Measurements from ENCODE around the gene F2RL1. TPM values are rescaled to one million over a fixed set of nuclear protein-coding genes. Genes with fewer than 3 reads are reported as not detected.

Gene F2RL1
- total RNA-seq, 1 experiment from 2014 or later, result 0.32 TPM

DNA sequence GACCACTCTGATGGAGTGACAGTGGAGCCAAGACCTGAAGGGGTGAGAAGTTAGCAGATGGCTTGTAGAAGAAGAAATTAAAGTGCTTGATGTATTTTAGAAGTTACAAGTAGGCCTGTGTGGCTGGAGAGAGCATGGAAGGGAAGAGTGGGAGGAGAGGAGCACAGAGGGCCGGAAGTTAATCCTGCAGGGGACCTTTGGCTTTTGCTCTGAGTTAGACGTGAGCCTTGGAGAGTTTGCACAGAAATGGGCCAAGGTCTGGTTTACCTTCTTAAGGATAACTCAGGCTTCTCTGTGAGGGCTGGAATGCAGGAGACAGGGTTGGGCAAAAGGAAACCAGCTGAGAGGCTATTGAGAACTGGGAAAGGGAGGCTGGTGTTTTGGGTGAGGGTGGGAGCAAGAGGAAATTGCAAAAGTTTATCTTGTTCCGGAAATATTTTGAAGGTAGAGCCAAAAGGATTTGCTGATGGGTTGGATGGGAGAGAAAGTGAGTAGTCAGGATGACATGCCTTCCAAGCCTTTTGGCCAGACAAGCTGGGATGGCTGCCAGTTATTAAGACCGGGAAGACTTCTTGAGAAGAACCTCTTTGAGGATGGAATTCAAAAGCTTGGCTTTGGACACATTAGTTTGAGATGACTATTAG, 17.5 kb upstream of the F2RL1 start:
- DNase-seq (ENCODE audit: low spot score), result no peak
- Histone ChIP-seq H3K27ac (ENCODE audit: low read depth, low read length, poor library complexity, severe bottlenecking) (no peak overlapping the region), H3K9me3 (ENCODE audit: low read depth, low read length, poor library complexity, severe bottlenecking) (no peaks in the 10 kb centered on the region), H3K4me1 (ENCODE audit: insufficient read depth, low read length, poor library complexity, severe bottlenecking) (peaks cover 7% of the 10 kb centered on the region), H3K4me3 (ENCODE audit: low read depth, low read length, poor library complexity, severe bottlenecking) (no peak overlapping the region), H3K36me3 (ENCODE audit: insufficient read depth, low read length, poor library complexity, severe bottlenecking) (no peaks in the 10 kb centered on the region), H3K27me3 (replicated peaks; ENCODE audit: insufficient read depth, low read depth, low read length, poor library complexity) (no peaks in the 10 kb centered on the region)
- TF ChIP-seq EZH2 (IDR thresholded peaks at IDR 0.05; ENCODE audit: borderline replicate concordance, low read depth, low read length, poor library complexity, severe bottlenecking), result no peak
- TF ChIP-seq, protein P1, sequence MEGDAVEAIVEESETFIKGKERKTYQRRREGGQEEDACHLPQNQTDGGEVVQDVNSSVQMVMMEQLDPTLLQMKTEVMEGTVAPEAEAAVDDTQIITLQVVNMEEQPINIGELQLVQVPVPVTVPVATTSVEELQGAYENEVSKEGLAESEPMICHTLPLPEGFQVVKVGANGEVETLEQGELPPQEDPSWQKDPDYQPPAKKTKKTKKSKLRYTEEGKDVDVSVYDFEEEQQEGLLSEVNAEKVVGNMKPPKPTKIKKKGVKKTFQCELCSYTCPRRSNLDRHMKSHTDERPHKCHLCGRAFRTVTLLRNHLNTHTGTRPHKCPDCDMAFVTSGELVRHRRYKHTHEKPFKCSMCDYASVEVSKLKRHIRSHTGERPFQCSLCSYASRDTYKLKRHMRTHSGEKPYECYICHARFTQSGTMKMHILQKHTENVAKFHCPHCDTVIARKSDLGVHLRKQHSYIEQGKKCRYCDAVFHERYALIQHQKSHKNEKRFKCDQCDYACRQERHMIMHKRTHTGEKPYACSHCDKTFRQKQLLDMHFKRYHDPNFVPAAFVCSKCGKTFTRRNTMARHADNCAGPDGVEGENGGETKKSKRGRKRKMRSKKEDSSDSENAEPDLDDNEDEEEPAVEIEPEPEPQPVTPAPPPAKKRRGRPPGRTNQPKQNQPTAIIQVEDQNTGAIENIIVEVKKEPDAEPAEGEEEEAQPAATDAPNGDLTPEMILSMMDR (conservative IDR thresholded peaks at IDR 0.05; ENCODE audit: low read depth, low read length), result no peak
- POLR2A ChIA-PET (ENCODE audit: low non-redundant PET), result interaction anchor here (0.6 kb wide), 1 partner anchor 9 kb away, joined by 19 read pairs; no protein-coding TSS in a partner anchor
- no TSS peak for BruUV-seq (replicated peaks)
- CTCF ChIA-PET, result no interaction called here
- intact Hi-C loops (cut with micrococcal nuclease; ENCODE audit: unreplicated experiment), result no loop called here

DNA sequence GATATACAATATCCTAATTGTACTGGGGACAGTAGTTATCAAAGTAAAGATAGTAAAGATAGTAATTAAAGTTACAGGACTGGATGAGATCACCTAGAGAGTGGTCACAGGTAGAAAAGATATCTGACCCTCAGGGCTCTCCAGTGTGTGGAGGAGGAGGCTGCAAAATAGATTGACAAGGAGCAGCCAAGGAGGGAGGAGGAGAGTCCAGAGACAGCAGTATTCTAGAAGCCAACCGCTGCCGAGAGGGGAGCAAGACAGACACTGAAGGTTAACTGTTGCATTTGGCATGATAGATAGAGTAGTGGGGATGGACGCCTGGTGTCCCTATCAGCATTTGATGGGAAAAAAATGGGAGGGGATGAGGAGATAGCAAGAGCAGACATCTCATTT, 17.0 kb upstream of the F2RL1 start:
- intact Hi-C loops (cut with micrococcal nuclease; ENCODE audit: unreplicated experiment), result no loop called here
- POLR2A ChIA-PET (ENCODE audit: low non-redundant PET), result no interaction called here

DNA sequence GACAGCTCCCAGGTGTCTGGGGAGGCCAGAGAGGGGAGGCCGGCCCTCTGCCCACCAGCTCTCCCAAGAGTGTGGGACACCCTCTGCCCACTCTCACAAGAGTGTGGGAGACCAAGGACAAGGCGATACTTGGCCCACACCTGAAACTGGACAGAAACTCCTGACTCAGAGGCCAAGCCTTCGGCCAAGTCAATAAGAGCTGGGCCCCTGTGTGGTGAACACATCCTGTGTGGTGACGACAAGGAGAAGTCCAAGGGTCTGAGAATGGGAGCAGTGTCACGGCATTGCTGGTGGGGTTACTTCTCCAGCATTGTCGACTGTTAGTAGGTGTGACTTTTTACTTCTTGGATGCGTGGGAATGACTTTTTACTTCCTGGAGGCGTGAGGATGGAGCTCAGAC, 14.6 kb upstream of the F2RL1 start:
- no TSS peak for BruUV-seq (replicated peaks)
- Histone ChIP-seq H3K9me3 (ENCODE audit: low read depth, low read length, poor library complexity, severe bottlenecking) (no peaks in the 10 kb centered on the region), H3K4me3 (ENCODE audit: low read depth, low read length, poor library complexity, severe bottlenecking) (no peak overlapping the region), H3K27ac (ENCODE audit: low read depth, low read length, poor library complexity, severe bottlenecking) (no peak overlapping the region), H3K36me3 (ENCODE audit: insufficient read depth, low read length, poor library complexity, severe bottlenecking) (no peaks in the 10 kb centered on the region), H3K4me1 (ENCODE audit: insufficient read depth, low read length, poor library complexity, severe bottlenecking) (peaks cover 22% of the 10 kb centered on the region), H3K27me3 (replicated peaks; ENCODE audit: insufficient read depth, low read depth, low read length, poor library complexity) (no peaks in the 10 kb centered on the region)
- TF ChIP-seq EZH2 (IDR thresholded peaks at IDR 0.05; ENCODE audit: borderline replicate concordance, low read depth, low read length, poor library complexity, severe bottlenecking), result no peak
- TF ChIP-seq, protein P1 (conservative IDR thresholded peaks at IDR 0.05; ENCODE audit: low read depth, low read length), result no peak
- POLR2A ChIA-PET (ENCODE audit: low non-redundant PET), result interaction anchor here (0.6 kb wide), 1 partner anchor 685 kb away, joined by 4 read pairs; no protein-coding TSS in a partner anchor
- DNase-seq (ENCODE audit: low spot score), result no peak
- intact Hi-C loops (cut with micrococcal nuclease; ENCODE audit: unreplicated experiment), result no loop called here
- CTCF ChIA-PET, result no interaction called here

More for the DNA sequence above, 17.0 kb upstream of the F2RL1 start:
- H3K4me3 ChIP-seq (ENCODE audit: low read depth, low read length, poor library complexity, severe bottlenecking), result no peak overlapping the region
- H3K27me3 ChIP-seq (replicated peaks; ENCODE audit: insufficient read depth, low read depth, low read length, poor library complexity), result no peaks in the 10 kb centered on the region
- H3K36me3 ChIP-seq (ENCODE audit: insufficient read depth, low read length, poor library complexity, severe bottlenecking), result no peaks in the 10 kb centered on the region
- TF ChIP-seq, protein P1 (conservative IDR thresholded peaks at IDR 0.05; ENCODE audit: low read depth, low read length), result no peak
- no peak for TF ChIP-seq EZH2 (IDR thresholded peaks at IDR 0.05; ENCODE audit: borderline replicate concordance, low read depth, low read length, poor library complexity, severe bottlenecking)
- peaks cover 9% of the 10 kb centered on the region for H3K4me1 ChIP-seq (ENCODE audit: insufficient read depth, low read length, poor library complexity, severe bottlenecking)
- CTCF ChIA-PET, result no interaction called here
- no TSS peak for BruUV-seq (replicated peaks)
- no peak overlapping the region for H3K27ac ChIP-seq (ENCODE audit: low read depth, low read length, poor library complexity, severe bottlenecking)
- no peak for DNase-seq (ENCODE audit: low spot score)
- H3K9me3 ChIP-seq (ENCODE audit: low read depth, low read length, poor library complexity, severe bottlenecking), result no peaks in the 10 kb centered on the region

Measured in A673 (cell line).